Fibroblast of villous mesenchyme (primary cell): Measurements from ENCODE around the gene STX3. TPM values are rescaled to one million over a fixed set of nuclear protein-coding genes. Genes with fewer than 3 reads are reported as not detected.

ENCODE experiments used
- DNase-seq: peaks from one replicate; pipeline ENCODE4 v3.0.0-alpha.2; 2010; ENCODE audit warnings: low read depth
- H3K4me3 ChIP-seq: 2 replicates; pipeline ENCODE4 v1.5.1; 2011; ENCODE audit warnings: low read depth, mild to moderate bottlenecking, low read length
- CTCF ChIP-seq: IDR thresholded peaks from 2 replicates; pipeline ENCODE4 v1.5.1; 2012; ENCODE audit warnings: low read depth, mild to moderate bottlenecking, low read length; ENCODE audit not compliant: insufficient read depth
- total RNA-seq: library from RNA; depleted of rRNA; stranded (reverse); fragments of >200 nt; gene quantifications from 2 replicates; pipeline ENCODE4 v1.2.3, GENCODE V29; 2012

Gene STX3
- total RNA-seq, 1 donor = 33.7 TPM

DNA sequence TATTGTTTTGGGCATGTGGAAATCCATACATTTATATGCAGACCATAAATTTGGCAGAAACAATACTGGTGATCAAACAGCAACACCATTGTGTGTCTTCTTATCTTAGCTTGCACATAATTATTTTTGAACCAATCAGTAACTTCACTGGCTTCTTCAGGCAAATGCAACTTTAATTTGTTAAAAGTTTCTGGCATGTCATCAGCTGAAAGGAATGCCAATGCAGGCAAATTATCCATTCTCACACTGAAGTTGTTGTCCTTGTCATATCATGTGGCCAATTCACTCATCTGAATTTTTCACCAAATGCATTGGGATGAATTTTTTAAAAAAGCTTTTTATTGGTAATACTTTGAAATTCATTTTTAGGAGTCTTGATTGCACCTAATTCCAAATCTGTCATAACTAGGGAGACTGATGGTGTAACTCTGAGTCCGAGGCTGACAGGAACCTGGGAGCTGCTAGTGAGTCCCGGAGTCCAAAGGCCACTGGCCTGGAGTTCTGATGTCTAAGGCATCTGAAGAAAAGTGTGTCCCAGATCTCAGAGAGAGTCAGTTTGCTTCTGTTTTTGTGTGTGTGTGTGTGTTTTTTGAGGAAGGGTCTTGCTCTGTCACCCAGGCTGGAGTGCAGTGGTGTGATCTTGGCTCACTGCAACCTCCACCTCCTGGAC is 24.1 kb upstream of the STX3 start:
- H3K4me3 ChIP-seq = no peak overlapping the region
- DNase-seq = no peak

DNA sequence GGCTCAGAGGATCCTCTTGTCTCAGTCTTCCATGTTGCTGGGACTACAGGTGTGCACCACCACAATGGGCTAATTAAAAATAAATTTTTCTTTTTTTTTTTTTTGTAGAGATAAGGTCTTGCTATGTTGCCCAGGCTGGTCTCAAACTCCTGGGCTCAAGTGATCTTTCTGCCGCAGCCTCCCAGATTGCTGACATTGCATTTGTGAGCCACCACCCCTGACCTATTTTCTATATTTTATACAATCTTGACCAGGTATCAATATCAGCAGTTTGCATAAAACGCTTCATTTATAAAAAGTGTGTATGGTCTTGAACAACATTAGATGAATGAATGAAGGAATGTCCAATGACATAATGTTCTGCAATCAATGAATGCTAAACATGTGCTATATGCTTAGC is 9.1 kb upstream of the STX3 start:
- DNase-seq = no peak
- TF ChIP-seq CTCF = no peak
- no peak overlapping the region for H3K4me3 ChIP-seq

More for the DNA sequence above, 24.1 kb upstream of the STX3 start:
- no peak for TF ChIP-seq CTCF

- peak overlapping the region; percentile 88 for H3K4me3 ChIP-seq
- TF ChIP-seq CTCF = peak; percentile 90
- peak; percentile 75 for DNase-seq
Measured at GRCh38 chr11:59753650-59754493, 1.3 kb upstream of the STX3 start.

DNA sequence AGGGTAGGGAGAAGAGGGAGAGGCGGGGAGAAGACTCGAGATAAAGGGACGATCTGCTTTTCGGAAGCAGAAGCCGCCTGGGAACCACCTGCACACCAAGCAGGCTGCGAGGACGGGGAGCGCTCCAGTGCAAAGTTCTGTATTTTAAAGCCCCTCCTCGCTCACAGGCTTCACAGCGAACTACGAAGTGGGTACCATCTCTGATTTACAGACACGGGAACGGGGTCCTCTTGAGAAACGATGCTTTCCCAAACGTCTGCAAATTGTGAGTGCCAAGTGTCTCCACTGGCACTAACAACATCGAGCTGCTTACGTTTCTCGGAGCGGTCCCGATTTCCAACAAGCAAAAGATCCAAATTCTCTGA is 700 bp upstream of the STX3 start:
- DNase-seq = no peak
- no peak for TF ChIP-seq CTCF
- peak overlapping the region; percentile 88 for H3K4me3 ChIP-seq

DNA sequence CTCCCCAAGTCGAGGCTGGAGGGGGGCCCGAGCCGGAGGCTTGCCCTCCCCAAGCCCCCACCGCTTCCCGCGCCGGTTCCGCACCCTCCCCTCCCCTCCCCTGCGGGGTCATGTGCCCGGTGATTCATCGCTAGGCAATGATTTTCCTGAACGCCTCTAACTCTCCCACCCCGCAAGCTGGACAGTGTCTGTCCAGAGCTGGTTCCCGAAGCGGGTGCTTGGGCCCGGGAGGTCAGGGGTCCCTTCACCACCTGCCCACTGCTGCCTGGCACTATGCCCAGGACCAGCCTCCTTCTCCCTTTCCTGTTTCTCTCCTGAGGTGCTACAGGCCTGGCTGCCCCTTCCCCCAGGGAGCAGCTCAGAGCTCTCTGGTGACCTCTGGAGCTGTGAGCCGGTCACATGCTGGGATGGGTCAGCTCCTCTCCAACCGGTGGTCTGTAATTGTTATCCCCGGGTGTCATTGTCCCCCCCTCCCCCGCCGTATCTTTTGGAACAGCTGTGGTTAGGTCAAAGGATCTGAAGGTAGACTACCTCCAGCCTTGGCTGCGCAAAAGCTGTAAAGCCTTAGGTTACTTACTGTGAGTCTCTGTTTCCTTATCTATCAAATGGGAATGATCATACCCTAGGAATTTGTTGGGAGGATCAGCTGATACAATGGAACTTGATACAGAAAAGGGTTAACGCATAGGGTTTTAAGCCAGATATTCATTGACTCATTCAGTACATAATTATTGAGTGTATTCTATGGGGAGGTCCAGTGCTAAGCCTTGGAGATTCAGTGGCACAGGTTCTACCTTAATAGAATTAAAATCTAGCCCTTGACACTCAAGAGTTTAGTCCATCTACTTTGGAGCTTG is 753 bp downstream of the STX3 start:
- no peak for TF ChIP-seq CTCF
- peak overlapping the region; percentile 88 for H3K4me3 ChIP-seq
- peak; percentile 87 for DNase-seq

- H3K4me3 ChIP-seq = peak overlapping the region; percentile 88
- DNase-seq = peak; percentile 8
- TF ChIP-seq CTCF = no peak
Measured at GRCh38 chr11:59756558-59756840, 1.3 kb downstream of the STX3 start.
